NCI-H510A (cell line): Measurements from ENCODE around the gene CHAT.

ENCODE experiments used
- DNase-seq: peaks from one replicate; lab custom pipeline; 2025; lab: John Stamatoyannopoulos, UW

Gene CHAT

GRCh38 chr10:49597426-49598163 lies 16.2 kb upstream of the CHAT start:
- no peak for DNase-seq

GRCh38 chr10:49598164-49598856 lies 15.5 kb upstream of the CHAT start:
- no peak for DNase-seq

GRCh38 chr10:49598986-49599385 lies 14.9 kb upstream of the CHAT start:
- DNase-seq: no peak

- DNase-seq: no peak
Measured at GRCh38 chr10:49599546-49599945, 14.3 kb upstream of the CHAT start.

- DNase-seq: no peak
Measured at GRCh38 chr10:49600046-49600445, 13.8 kb upstream of the CHAT start.

GRCh38 chr10:49600781-49601400 lies 12.9 kb upstream of the CHAT start:
- DNase-seq: no peak

GRCh38 chr10:49601857-49602256 lies 12.0 kb upstream of the CHAT start:
- no peak for DNase-seq

- no peak for DNase-seq
Measured at GRCh38 chr10:49602380-49603023, 11.3 kb upstream of the CHAT start.

- DNase-seq: no peak
Measured at GRCh38 chr10:49605216-49605938, 8.5 kb upstream of the CHAT start.

- no peak for DNase-seq
Measured at GRCh38 chr10:49605939-49606509, 7.8 kb upstream of the CHAT start.

- DNase-seq: no peak
Measured at GRCh38 chr10:49606981-49607535, 6.8 kb upstream of the CHAT start.

- no peak for DNase-seq
Measured at GRCh38 chr10:49608166-49609005, 5.5 kb upstream of the CHAT start.

GRCh38 chr10:49609006-49609282 lies 4.9 kb upstream of the CHAT start:
- DNase-seq: no peak

GRCh38 chr10:49609283-49610113 lies 4.3 kb upstream of the CHAT start:
- no peak for DNase-seq

- DNase-seq: no peak
Measured at GRCh38 chr10:49610114-49610457, 3.8 kb upstream of the CHAT start, which contains the start of gene SLC18A3. Gene SLC18A3, plus strand, starts transcription at chr10:49610310. Its CDS starts 431 bp downstream, at chr10:49610741.

GRCh38 chr10:49610458-49611165 lies 3.2 kb upstream of the CHAT start:
- no peak for DNase-seq

- no peak for DNase-seq
Measured at GRCh38 chr10:49611166-49611815, 2.5 kb upstream of the CHAT start.

GRCh38 chr10:49611816-49612512 lies 1.9 kb upstream of the CHAT start:
- DNase-seq: no peak
